NCI-H1105 (cell line): ENCODE results near the gene POLQ.
"Not testable (repeated sequence)": the region's sequence is repeated elsewhere in the genome, so short reads cannot be mapped to it uniquely, and the experiment has no call there.

Experiments used
- DNase-seq: peaks from one replicate; lab custom pipeline; 2025; lab: John Stamatoyannopoulos, UW

Gene POLQ

DNA sequence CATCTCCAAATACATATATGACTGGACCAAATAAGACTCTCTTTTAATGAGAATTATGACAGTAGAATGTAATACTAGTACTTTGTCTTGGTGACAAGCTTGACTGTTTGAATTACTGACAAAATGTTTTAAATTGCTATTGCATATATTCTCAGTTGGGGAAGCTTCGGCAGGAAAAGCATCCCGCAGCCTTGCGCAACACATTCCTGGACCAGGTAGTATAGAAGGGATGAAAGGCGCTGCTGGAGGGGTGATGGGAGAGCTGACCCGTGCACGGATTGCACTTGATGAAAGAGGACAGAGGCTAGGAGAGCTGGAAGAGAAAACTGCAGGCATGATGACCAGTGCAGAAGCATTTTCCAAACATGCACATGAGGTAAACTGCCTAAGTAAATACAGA, 127.6 kb downstream of the POLQ start:
- no peak for DNase-seq

DNA sequence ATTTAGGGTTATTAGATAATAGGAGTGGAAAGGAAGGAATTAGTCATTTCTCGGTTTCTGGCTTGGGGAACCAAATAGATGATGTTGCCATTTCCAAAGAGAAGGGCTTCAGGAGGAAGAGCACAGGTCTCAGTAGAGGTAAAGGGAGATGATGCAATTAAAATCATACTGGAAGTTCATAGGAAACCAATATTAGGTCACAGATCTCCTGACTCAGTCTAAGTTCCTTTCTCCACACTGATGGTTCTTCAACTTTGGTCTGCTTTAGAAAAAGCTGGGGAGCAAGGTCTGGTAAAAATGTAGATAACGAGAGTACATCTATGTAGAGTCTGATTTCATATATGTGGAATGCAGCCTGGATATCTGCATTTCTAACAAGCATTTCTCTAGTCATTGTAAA, 130.9 kb downstream of the POLQ start:
- DNase-seq, result no peak

DNA sequence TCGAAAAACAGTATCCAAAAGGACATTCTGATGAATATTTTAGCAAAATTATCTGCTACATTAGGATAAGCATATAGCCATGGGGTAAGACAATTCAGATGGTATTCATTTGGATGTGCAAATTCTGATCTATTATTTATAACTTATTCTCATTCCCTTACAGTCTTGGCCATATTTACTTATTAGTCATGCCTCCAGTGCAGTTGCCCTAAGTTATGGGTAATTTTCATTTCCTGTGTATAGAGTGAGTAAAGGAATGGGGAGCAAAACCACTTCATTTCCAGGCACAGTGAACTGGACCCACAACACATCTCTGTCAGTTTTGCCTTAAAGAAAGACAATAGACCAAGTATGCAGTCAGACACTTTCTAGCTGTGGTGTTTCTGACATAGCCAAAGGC, 134.3 kb downstream of the POLQ start:
- no peak for DNase-seq

DNA sequence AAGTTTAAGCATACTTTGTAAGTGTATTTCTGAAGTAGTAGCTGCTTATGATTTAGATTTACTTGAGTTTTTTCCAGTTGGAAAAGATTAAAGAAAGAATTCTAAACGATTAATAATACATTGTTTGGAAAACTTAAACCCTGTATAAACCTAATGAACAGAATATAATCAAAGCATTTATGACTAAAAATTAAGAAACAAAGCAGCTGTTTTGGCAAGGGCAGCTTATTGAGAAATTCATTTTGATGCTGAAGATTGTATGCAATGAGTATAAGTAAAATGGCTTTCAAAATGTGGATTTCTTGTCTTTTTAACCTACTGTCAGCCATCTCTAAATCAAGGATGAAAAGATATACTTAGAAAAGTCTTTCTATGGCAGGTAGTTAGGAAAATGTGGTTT, 140.2 kb downstream of the POLQ start:
- DNase-seq, result no peak

DNA sequence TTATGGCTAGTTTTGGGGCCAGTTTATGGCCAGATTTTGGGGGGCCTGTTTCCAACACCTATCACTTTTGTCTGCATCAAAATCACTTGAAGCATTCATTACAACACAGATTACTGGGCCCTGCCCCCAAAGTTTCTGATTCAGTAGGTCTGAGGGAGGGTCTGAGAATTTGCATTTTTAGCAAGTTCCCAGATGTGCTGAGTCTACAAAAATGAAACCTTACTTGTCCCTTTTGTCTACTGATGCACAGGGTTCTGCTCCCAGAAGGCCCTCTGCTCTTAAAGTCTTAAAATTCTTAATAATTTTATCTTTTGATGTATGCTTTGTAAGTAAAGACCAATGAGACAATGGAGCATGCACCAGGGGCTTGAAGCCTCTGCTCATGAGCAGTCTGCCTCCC, 146.0 kb downstream of the POLQ start:
- DNase-seq, result no peak

DNA sequence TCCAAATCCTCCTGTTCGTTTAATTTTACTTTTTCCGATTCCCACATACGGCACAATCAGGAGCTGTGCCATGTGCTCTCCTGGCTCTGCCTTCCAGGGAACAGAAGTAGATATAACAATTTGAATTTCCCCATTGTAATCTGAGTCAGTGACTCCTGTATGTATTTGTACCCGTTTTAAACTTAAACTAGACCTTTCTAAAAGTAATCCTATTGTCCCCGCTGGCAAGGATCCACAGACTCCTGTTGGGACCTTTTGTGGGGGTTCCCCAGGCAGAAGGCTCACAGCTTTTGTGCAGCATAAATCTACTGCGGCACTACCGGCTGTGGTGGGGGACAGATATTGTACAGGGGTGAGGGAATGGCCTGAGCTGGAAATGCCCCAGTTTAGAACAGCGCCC, 147.7 kb downstream of the POLQ start:
- DNase-seq, result not testable (repeated sequence)

DNA sequence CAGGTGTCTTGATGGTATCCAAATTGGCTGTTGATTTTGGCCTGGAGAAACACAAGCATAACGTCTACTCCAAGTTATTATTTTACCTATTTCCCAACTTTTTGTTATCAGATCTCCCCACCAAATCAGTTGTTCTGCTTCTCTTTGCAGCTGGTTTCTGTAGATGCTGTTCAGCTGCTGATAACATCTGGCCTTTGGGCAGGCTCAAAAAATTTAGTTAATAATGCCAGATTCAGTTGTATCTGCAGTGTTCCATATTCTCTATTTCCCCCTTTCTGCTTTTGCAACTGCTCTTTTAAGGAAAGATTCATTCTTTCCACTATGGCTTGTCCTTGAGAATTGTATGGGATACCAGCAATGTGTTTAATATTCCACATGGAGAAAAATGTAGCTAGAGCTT, 149.8 kb downstream of the POLQ start:
- not testable (repeated sequence) for DNase-seq

DNA sequence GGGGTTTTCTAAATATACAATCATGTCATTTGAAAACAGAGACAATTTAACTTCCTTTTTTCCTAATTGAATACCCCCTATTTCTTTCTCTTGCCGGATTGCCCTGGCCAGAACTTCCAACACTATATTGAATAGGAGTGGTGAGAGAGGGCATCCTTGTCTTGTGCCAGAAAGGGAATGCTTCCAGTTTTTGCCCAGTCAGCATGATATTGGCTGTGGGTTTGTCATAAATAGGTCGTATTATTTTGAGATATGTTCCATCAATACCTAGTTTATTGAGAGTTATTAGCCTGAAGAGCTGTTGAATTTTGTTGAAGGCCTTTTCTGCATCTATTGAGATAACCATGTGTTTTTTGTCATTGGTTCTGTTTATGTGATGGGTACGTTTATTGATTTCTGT, 157.5 kb downstream of the POLQ start:
- DNase-seq, result not testable (repeated sequence)
